ENCODE measurements around the gene BEND7. TPM values are rescaled to one million over a fixed set of nuclear protein-coding genes. Genes with fewer than 3 reads are reported as not detected.

Gene BEND7
- polyA plus RNA-seq, 3 donors: 30.5 to 39.7 (median 37.9) TPM

- DNase-seq (ENCODE audit: extremely low read depth in 1 of 11, low read depth in 9 of 11, low spot score in 4 of 11): no peak
These were observed 127.7 kb downstream of the BEND7 start for GRCh38 chr10:13401142-13401541.

GRCh38 chr10:13400196-13400965, 128.4 kb downstream of the BEND7 start:
- DNase-seq (ENCODE audit: extremely low read depth in 1 of 11, low read depth in 9 of 11, low spot score in 4 of 11): no peak

- no peak for DNase-seq (ENCODE audit: extremely low read depth in 1 of 11, low read depth in 9 of 11, low spot score in 4 of 11)
These were observed 129.1 kb downstream of the BEND7 start for GRCh38 chr10:13399752-13400151.

- DNase-seq (ENCODE audit: extremely low read depth in 1 of 11, low read depth in 9 of 11, low spot score in 4 of 11): no peak
These were observed 129.6 kb downstream of the BEND7 start for GRCh38 chr10:13399236-13399635.

GRCh38 chr10:13397052-13397451, 131.8 kb downstream of the BEND7 start:
- no peak for DNase-seq (ENCODE audit: extremely low read depth in 1 of 11, low read depth in 9 of 11, low spot score in 4 of 11)

GRCh38 chr10:13396369-13396768, 132.4 kb downstream of the BEND7 start:
- DNase-seq (ENCODE audit: extremely low read depth in 1 of 11, low read depth in 9 of 11, low spot score in 4 of 11): no peak

- DNase-seq (ENCODE audit: extremely low read depth in 1 of 11, low read depth in 9 of 11, low spot score in 4 of 11): no peak
These were observed 133.3 kb downstream of the BEND7 start for GRCh38 chr10:13395540-13395939.

GRCh38 chr10:13393640-13394039, 135.2 kb downstream of the BEND7 start:
- no peak for DNase-seq (ENCODE audit: extremely low read depth in 1 of 11, low read depth in 9 of 11, low spot score in 4 of 11)

- DNase-seq (ENCODE audit: extremely low read depth in 1 of 11, low read depth in 9 of 11, low spot score in 4 of 11): no peak
These were observed 136.1 kb downstream of the BEND7 start for GRCh38 chr10:13392701-13393100.

Other genes starting within 250 kb of the BEND7 start
- gene PHYH, start 228.9 kb downstream of the BEND7 start, polyA plus RNA-seq (ENCODE audit: insufficient read length in 3 of 3): 10 to 100 TPM; 35.3 to 53.6 (median 37.5) TPM
- 100 to 1,000 TPM; 111 to 131 (median 131) TPM for gene SEPHS1, start 180.7 kb downstream of the BEND7 start, polyA plus RNA-seq (ENCODE audit: insufficient read length in 3 of 3)
- gene PRPF18, start 58.0 kb upstream of the BEND7 start, polyA plus RNA-seq (ENCODE audit: insufficient read length in 3 of 3): 10 to 100 TPM; 24.8 to 28.9 (median 26.6) TPM

All from renal cortex interstitium (tissue), 11 donors.